Vagina (tissue), 2 donors: Measurements from ENCODE around the gene MAP2K5. TPM values are rescaled to one million over a fixed set of nuclear protein-coding genes. Genes with fewer than 3 reads are reported as not detected.

Experiments used
- DNase-seq, 2 donors: peaks; one replicate each; pipeline ENCODE4 v3.0.0-alpha.2; 2017; ENCODE audit errors: extremely low spot score in 2 of 2
- H3K27ac ChIP-seq: fragments of 200-600 bp; sonication (generic); one replicate; pipeline ENCODE4 v1.5.1; 2019
- H3K27me3 ChIP-seq: fragments of 200-600 bp; sonication (generic); one replicate; pipeline ENCODE4 v1.5.1; 2019
- H3K36me3 ChIP-seq, 2 donors: fragments of 200-600 bp; sonication (generic); one replicate each; pipeline ENCODE4 v1.5.1; 2017 to 2019
- H3K4me1 ChIP-seq: fragments of 200-600 bp; sonication (generic); one replicate; pipeline ENCODE4 v1.5.1; 2019
- H3K4me3 ChIP-seq, 2 donors: fragments of 200-600 bp; sonication (generic); 1 replicate in 1 of 2; 2 replicates in 1 of 2; pipeline ENCODE4 v1.5.1; 2016 to 2019
- H3K9me3 ChIP-seq: fragments of 200-600 bp; sonication (generic); one replicate; pipeline ENCODE4 v1.5.1; 2019
- POLR2A ChIP-seq, 2 donors: fragments of 450-650 bp; IDR thresholded peaks; one replicate each; pipeline ENCODE4 v1.6.1; 2017; ENCODE audit warnings: antibody characterized with exemption in 2 of 2, mild to moderate bottlenecking in 2 of 2, moderate library complexity in 2 of 2
- POLR2AphosphoS5 ChIP-seq, 2 donors: sonication (generic); formaldehyde crosslinking; IDR thresholded peaks; one replicate each; pipeline ENCODE4 v1.9.0; 2017; ENCODE audit warnings: antibody characterized with exemption in 2 of 2, mild to moderate bottlenecking in 2 of 2, low read depth in 1 of 2; ENCODE audit not compliant: insufficient read depth in 1 of 2
- intact Hi-C: fragments of 100-400 bp; cut with DNase I; formaldehyde crosslinking; loops from one replicate; pipeline ENCODE4 v1.15.1; 2023
- total RNA-seq: library from RNA; depleted of rRNA; stranded (reverse); fragments of >200 nt; gene quantifications from one replicate; pipeline ENCODE4 v1.2.3, GENCODE V29; 2016
- TF ChIP-seq, protein P1 (sequence below), 3 experiments: fragments of 450-650 bp in 2 of 3; fragments of 200-600 bp in 1 of 3; sonication (generic) in 1 of 3; IDR thresholded peaks; one replicate each; pipeline ENCODE4 v1.5.1; 2017 to 2019; ENCODE audit warnings: antibody characterized with exemption in 3 of 3, mild to moderate bottlenecking in 2 of 3, moderate library complexity in 2 of 3

The MAP2K5 gene
- total RNA-seq, 1 donor from 2014 or later: 13.5 TPM

DNA sequence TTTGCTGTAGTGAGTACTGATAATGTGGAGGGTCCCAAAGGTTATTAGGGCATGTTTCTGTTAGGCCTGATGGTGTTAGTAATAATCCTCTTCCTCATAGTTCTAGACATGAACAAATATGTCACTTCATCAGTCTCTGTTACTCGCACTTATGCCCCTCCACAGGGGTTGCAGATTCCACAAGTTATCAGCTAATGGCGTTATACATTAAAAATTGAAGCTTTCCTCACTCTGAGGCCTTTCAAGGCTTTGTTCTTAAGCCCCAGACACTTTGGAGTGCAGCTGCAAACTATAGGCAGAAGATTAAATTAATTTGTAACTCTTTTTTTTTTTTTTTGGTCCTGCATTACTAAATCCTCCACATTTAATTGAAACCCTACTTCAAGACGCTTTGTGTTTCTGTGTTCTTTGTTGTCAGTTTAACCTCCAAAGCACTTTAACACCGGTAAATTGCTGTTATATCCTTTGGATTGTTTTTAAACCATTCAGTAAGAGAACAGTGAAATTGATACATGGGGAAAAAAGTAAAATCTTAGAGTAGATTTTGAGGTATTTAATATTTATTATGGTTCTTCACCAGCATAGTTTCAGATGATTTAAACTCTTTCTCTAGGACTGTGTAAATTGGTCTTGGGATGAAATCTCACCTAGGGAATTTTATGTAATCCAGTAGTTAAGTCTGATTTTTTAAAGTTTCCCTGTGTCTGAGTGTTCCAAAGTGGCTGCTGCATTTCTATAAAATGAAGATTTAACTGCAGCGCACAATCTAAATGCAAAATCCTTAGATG is 179.7 kb downstream of the MAP2K5 start:
- H3K27ac ChIP-seq: no peak overlapping the region
- H3K27me3 ChIP-seq: no peaks in the 10 kb centered on the region
- H3K9me3 ChIP-seq: no peaks in the 10 kb centered on the region
- H3K4me1 ChIP-seq: no peaks in the 10 kb centered on the region
- H3K4me3 ChIP-seq: no peak overlapping the region
- no peak for DNase-seq
- intact Hi-C loops: no loop called here
- TF ChIP-seq POLR2A (IDR thresholded peaks at IDR 0.05) (no peak), POLR2AphosphoS5 (IDR thresholded peaks at IDR 0.05; ENCODE audit: insufficient read depth in 1 of 2, low read depth in 1 of 2) (no peak)
- TF ChIP-seq, protein P1, sequence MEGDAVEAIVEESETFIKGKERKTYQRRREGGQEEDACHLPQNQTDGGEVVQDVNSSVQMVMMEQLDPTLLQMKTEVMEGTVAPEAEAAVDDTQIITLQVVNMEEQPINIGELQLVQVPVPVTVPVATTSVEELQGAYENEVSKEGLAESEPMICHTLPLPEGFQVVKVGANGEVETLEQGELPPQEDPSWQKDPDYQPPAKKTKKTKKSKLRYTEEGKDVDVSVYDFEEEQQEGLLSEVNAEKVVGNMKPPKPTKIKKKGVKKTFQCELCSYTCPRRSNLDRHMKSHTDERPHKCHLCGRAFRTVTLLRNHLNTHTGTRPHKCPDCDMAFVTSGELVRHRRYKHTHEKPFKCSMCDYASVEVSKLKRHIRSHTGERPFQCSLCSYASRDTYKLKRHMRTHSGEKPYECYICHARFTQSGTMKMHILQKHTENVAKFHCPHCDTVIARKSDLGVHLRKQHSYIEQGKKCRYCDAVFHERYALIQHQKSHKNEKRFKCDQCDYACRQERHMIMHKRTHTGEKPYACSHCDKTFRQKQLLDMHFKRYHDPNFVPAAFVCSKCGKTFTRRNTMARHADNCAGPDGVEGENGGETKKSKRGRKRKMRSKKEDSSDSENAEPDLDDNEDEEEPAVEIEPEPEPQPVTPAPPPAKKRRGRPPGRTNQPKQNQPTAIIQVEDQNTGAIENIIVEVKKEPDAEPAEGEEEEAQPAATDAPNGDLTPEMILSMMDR (IDR thresholded peaks at IDR 0.05): no peak
- H3K36me3 ChIP-seq: no peaks in the 10 kb centered on the region

DNA sequence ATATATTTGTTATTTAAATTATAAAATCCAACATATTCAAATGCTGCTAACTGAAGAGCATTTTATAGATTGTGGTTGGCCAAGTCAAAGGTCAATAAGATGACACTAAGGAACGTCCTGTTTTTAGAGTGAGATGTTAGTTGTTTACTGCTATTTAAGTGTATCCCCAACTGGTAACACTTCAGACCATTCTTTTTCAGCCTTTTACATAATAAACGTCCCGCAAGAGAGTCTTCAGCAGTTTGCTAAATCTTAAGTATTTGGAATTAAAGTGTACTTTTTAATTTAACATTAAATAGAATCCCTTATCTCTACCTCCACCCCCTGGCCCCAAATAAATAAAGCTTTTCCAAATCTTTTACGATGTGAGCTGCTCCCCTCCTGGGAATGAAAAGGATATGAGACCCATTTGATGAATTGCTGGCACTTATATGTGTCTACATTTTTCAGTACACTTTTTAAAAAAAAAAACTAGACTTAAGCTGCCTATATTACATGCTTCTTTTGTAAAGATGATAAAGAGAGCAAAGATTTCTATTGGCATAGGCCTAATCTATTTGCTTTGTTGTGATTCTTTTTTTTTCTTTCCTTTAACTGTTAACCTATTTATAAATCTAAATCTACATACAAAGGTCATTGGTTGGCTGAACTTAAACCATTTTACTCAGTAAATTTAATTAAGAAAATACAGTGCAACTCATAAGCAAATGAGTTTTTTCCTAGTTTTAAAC is 181.0 kb downstream of the MAP2K5 start:
- Histone ChIP-seq H3K27ac (no peak overlapping the region), H3K27me3 (no peaks in the 10 kb centered on the region), H3K4me1 (no peaks in the 10 kb centered on the region), H3K9me3 (no peaks in the 10 kb centered on the region), H3K36me3 (no peaks in the 10 kb centered on the region), H3K4me3 (no peak overlapping the region)
- no peak for DNase-seq
- intact Hi-C loops: no loop called here
- TF ChIP-seq, protein P1 (IDR thresholded peaks at IDR 0.05): no peak
- TF ChIP-seq POLR2A (IDR thresholded peaks at IDR 0.05) (no peak), POLR2AphosphoS5 (IDR thresholded peaks at IDR 0.05; ENCODE audit: insufficient read depth in 1 of 2, low read depth in 1 of 2) (no peak)

DNA sequence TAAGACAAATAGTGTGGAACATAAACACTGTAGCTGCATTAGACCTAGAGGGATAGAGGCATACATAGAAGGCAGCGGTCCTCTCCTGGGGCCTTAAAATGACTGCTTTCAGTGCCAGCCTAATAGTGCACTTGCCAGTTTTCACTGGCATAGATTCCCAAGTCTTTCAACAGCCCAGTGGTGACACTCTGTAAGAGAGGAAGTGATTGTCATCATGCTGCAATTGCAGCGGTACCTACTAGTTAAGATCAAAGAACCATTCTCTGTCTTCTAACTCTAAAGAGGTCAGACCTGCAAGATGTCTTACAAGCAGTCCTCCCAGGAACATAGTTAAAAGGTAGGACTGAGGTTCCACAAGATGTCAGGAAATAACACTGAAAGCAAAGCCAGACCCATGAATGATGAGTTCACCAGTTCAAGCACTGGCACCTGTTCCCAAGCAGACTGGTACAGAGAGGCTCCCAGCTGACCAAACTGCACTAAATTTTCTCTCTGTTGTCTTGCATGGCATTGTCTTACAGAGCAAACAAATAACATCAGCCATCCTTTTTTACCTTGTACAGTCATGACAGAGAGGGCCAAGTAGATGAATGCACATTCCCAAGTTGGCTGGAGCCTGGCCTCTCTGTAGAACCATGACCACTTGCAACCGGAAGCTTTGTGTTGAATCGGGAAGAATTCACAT is 182.3 kb downstream of the MAP2K5 start:
- no peak overlapping the region for H3K4me3 ChIP-seq
- H3K36me3 ChIP-seq: no peaks in the 10 kb centered on the region
- intact Hi-C loops: no loop called here
- no peaks in the 10 kb centered on the region for H3K27me3 ChIP-seq
- H3K9me3 ChIP-seq: no peaks in the 10 kb centered on the region
- no peak for TF ChIP-seq POLR2A (IDR thresholded peaks at IDR 0.05)
- TF ChIP-seq POLR2AphosphoS5 (IDR thresholded peaks at IDR 0.05; ENCODE audit: insufficient read depth in 1 of 2, low read depth in 1 of 2): no peak
- TF ChIP-seq, protein P1 (IDR thresholded peaks at IDR 0.05): no peak
- no peak for DNase-seq
- H3K4me1 ChIP-seq: no peaks in the 10 kb centered on the region
- H3K27ac ChIP-seq: no peak overlapping the region

DNA sequence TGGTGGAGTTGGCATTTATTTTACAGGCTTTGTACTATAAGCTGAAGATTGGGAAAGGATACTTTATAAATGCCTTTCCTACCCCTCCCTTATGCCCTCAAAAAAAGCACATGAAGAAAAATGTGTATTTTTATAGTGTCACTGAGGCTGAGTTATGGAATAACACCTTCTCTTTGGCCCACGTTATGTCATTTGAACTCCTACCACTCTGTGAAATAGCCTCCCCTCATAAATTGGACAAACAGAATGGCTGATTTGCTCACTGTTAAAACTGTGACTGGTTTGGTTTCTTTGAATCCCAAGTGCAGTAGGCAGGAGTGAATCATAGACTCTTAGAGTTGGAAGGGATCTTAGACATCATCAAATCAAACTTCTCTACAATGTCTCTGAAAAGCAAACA is 187.6 kb downstream of the MAP2K5 start:
- Histone ChIP-seq H3K9me3 (no peaks in the 10 kb centered on the region), H3K27ac (no peak overlapping the region), H3K4me3 (no peak overlapping the region), H3K36me3 (no peaks in the 10 kb centered on the region), H3K27me3 (no peaks in the 10 kb centered on the region), H3K4me1 (peaks cover 12% of the 10 kb centered on the region)
- DNase-seq: no peak
- TF ChIP-seq, protein P1 (IDR thresholded peaks at IDR 0.05): no peak
- TF ChIP-seq POLR2A (IDR thresholded peaks at IDR 0.05) (no peak), POLR2AphosphoS5 (IDR thresholded peaks at IDR 0.05; ENCODE audit: insufficient read depth in 1 of 2, low read depth in 1 of 2) (no peak)
- intact Hi-C loops: no loop called here
